ENCODE results near the gene TOX2.

Gene TOX2

GRCh38 chr20:43977252-43977651 lies 62.6 kb downstream of the TOX2 start:
- DNase-seq (ENCODE audit: low read depth, low spot score), result no peak

- DNase-seq (ENCODE audit: low read depth, low spot score), result no peak
These were observed 63.3 kb downstream of the TOX2 start for GRCh38 chr20:43977962-43978361.

- no peak for DNase-seq (ENCODE audit: low read depth, low spot score)
These were observed 65.0 kb downstream of the TOX2 start for GRCh38 chr20:43979576-43980105.

GRCh38 chr20:43981540-43981939 lies 66.9 kb downstream of the TOX2 start:
- no peak for DNase-seq (ENCODE audit: low read depth, low spot score)

GRCh38 chr20:43982016-43982415 lies 67.4 kb downstream of the TOX2 start:
- DNase-seq (ENCODE audit: low read depth, low spot score), result no peak

- no peak for DNase-seq (ENCODE audit: low read depth, low spot score)
These were observed 68.2 kb downstream of the TOX2 start for GRCh38 chr20:43982886-43983285.

- no peak for DNase-seq (ENCODE audit: low read depth, low spot score)
These were observed 68.7 kb downstream of the TOX2 start for GRCh38 chr20:43983359-43983758.

GRCh38 chr20:43983904-43984361 lies 69.3 kb downstream of the TOX2 start:
- DNase-seq (ENCODE audit: low read depth, low spot score), result no peak

- no peak for DNase-seq (ENCODE audit: low read depth, low spot score)
These were observed 69.9 kb downstream of the TOX2 start for GRCh38 chr20:43984587-43984986.

GRCh38 chr20:43985121-43985520 lies 70.5 kb downstream of the TOX2 start:
- DNase-seq (ENCODE audit: low read depth, low spot score), result no peak

GRCh38 chr20:43985608-43986316 lies 71.1 kb downstream of the TOX2 start:
- no peak for DNase-seq (ENCODE audit: low read depth, low spot score)

GRCh38 chr20:43987018-43987417 lies 72.4 kb downstream of the TOX2 start:
- DNase-seq (ENCODE audit: low read depth, low spot score), result no peak

GRCh38 chr20:43987531-43987930 lies 72.9 kb downstream of the TOX2 start:
- no peak for DNase-seq (ENCODE audit: low read depth, low spot score)

GRCh38 chr20:43988451-43988850 lies 73.8 kb downstream of the TOX2 start:
- DNase-seq (ENCODE audit: low read depth, low spot score), result no peak

- no peak for DNase-seq (ENCODE audit: low read depth, low spot score)
These were observed 74.2 kb downstream of the TOX2 start for GRCh38 chr20:43988867-43989266.

GRCh38 chr20:43991261-43991660 lies 76.6 kb downstream of the TOX2 start:
- DNase-seq (ENCODE audit: low read depth, low spot score), result no peak

- no peak for DNase-seq (ENCODE audit: low read depth, low spot score)
These were observed 77.3 kb downstream of the TOX2 start for GRCh38 chr20:43991982-43992381.

GRCh38 chr20:43992885-43993284 lies 78.2 kb downstream of the TOX2 start:
- no peak for DNase-seq (ENCODE audit: low read depth, low spot score)

- DNase-seq (ENCODE audit: low read depth, low spot score), result no peak
These were observed 78.9 kb downstream of the TOX2 start for GRCh38 chr20:43993560-43993959.

- DNase-seq (ENCODE audit: low read depth, low spot score), result no peak
These were observed 79.9 kb downstream of the TOX2 start for GRCh38 chr20:43994486-43995100.

GRCh38 chr20:43995645-43996044 lies 81.0 kb downstream of the TOX2 start:
- DNase-seq (ENCODE audit: low read depth, low spot score), result no peak

GRCh38 chr20:43996240-43996930 lies 81.7 kb downstream of the TOX2 start:
- DNase-seq (ENCODE audit: low read depth, low spot score), result no peak

GRCh38 chr20:43999848-44000247 lies 85.2 kb downstream of the TOX2 start:
- no peak for DNase-seq (ENCODE audit: low read depth, low spot score)

Data from smooth muscle cell of the brain vasculature (primary cell).